ENCODE measurements around the gene PAWR. TPM values are rescaled to one million over a fixed set of nuclear protein-coding genes. Genes with fewer than 3 reads are reported as not detected.
"Not testable (repeated sequence)": the region's sequence is repeated elsewhere in the genome, so short reads cannot be mapped to it uniquely, and the experiment has no call there.

PAWR gene
- polyA plus RNA-seq, 1 donor: 146 TPM

- no peak for DNase-seq
Measured at GRCh38 chr12:79549531-79550271, 141.1 kb downstream of the PAWR start.

GRCh38 chr12:79548610-79548924, 142.2 kb downstream of the PAWR start:
- DNase-seq: no peak

GRCh38 chr12:79547735-79548609, 142.8 kb downstream of the PAWR start:
- DNase-seq: no peak

- no peak for DNase-seq
Measured at GRCh38 chr12:79547044-79547734, 143.6 kb downstream of the PAWR start.

GRCh38 chr12:79546466-79547043, 144.2 kb downstream of the PAWR start:
- DNase-seq: no peak

- not testable (repeated sequence) for DNase-seq
Measured at GRCh38 chr12:79544439-79544838, 146.3 kb downstream of the PAWR start.

- no peak for DNase-seq
Measured at GRCh38 chr12:79537675-79538074, 153.1 kb downstream of the PAWR start.

GRCh38 chr12:79535751-79536150, 155.0 kb downstream of the PAWR start:
- no peak for DNase-seq

Other genes with a start within 250 kb of the PAWR start
- gene PPP1R12A, start 244.1 kb upstream of the PAWR start, polyA plus RNA-seq (ENCODE audit: insufficient read length): 112 TPM